Ascending aorta (tissue), 2 donors: Measurements from ENCODE around the gene KCNMB1. TPM values are rescaled to one million over a fixed set of nuclear protein-coding genes. Genes with fewer than 3 reads are reported as not detected.

Experiments
- DNase-seq, 2 donors: peaks; one replicate each; pipeline ENCODE4 v3.0.0-alpha.2; 2019; ENCODE audit warnings: low spot score in 2 of 2
- H3K27ac ChIP-seq, 2 donors: fragments of 200-600 bp; sonication (generic); one replicate each; pipeline ENCODE4 v1.5.1; 2016 to 2017; ENCODE audit warnings: mild to moderate bottlenecking in 1 of 2
- H3K27me3 ChIP-seq: fragments of 200-600 bp; sonication (generic); one replicate; pipeline ENCODE4 v1.5.1; 2017
- H3K36me3 ChIP-seq, 2 donors: fragments of 200-600 bp; sonication (generic); one replicate each; pipeline ENCODE4 v1.5.1; 2016
- H3K4me1 ChIP-seq, 2 donors: fragments of 200-600 bp; sonication (generic); one replicate each; pipeline ENCODE4 v1.5.1; 2016 to 2017; ENCODE audit warnings: mild to moderate bottlenecking in 1 of 2
- H3K4me3 ChIP-seq, 2 donors: fragments of 200-600 bp; sonication (generic); one replicate each; pipeline ENCODE4 v1.5.1; 2016 to 2017; ENCODE audit warnings: mild to moderate bottlenecking in 1 of 2
- H3K9me3 ChIP-seq, 2 donors: fragments of 200-600 bp; sonication (generic); one replicate each; pipeline ENCODE4 v1.5.1; 2016
- CTCF ChIP-seq, 3 experiments: fragments of 200-600 bp in 2 of 3; fragments of 450-650 bp in 1 of 3; sonication (generic) in 2 of 3; IDR thresholded peaks; one replicate each; pipeline ENCODE4 v1.5.1; 2016 to 2019; ENCODE audit warnings: antibody characterized with exemption in 3 of 3, mild to moderate bottlenecking in 1 of 3, moderate library complexity in 1 of 3
- intact Hi-C: fragments of 100-400 bp; cut with DNase I; formaldehyde crosslinking; loops from one replicate; pipeline ENCODE4 v1.15.1; 2023
- total RNA-seq: library from RNA; depleted of rRNA; stranded (reverse); fragments of >200 nt; gene quantifications from one replicate; pipeline ENCODE4 v1.1.0, GENCODE V29; 2016

Gene KCNMB1
- total RNA-seq, 1 donor from 2014 or later, result 30.8 TPM

GRCh38 chr5:170408877-170409660 lies 19.9 kb upstream of the KCNMB1 start:
- no peaks in the 10 kb centered on the region for H3K9me3 ChIP-seq
- intact Hi-C loops, result no loop called here
- TF ChIP-seq CTCF (IDR thresholded peaks at IDR 0.05), result no peak

GRCh38 chr5:170408226-170408625 lies 19.1 kb upstream of the KCNMB1 start:
- Histone ChIP-seq H3K9me3 (no peaks in the 10 kb centered on the region), H3K4me3 (no peak overlapping the region), H3K4me1 (no peaks in the 10 kb centered on the region), H3K27me3 (no peaks in the 10 kb centered on the region), H3K36me3 (peaks cover 0 to 2% of the 10 kb centered on the region in 2 donors), H3K27ac (no peak overlapping the region)
- no peak for DNase-seq
- intact Hi-C loops, result no loop called here
- no peak for TF ChIP-seq CTCF (IDR thresholded peaks at IDR 0.05)

More at GRCh38 chr5:170408877-170409660, 19.9 kb upstream of the KCNMB1 start:
- Histone ChIP-seq H3K27me3 (no peaks in the 10 kb centered on the region), H3K4me1 (no peaks in the 10 kb centered on the region), H3K36me3 (peaks cover 0 to 7% of the 10 kb centered on the region in 2 donors), H3K27ac (no peak overlapping the region), H3K4me3 (no peak overlapping the region)
- no peak for DNase-seq

GRCh38 chr5:170407062-170407461 lies 17.9 kb upstream of the KCNMB1 start:
- Histone ChIP-seq H3K36me3 (no peaks in the 10 kb centered on the region), H3K9me3 (no peaks in the 10 kb centered on the region), H3K27me3 (no peaks in the 10 kb centered on the region), H3K4me3 (no peak overlapping the region), H3K4me1 (no peaks in the 10 kb centered on the region), H3K27ac (no peak overlapping the region)
- TF ChIP-seq CTCF (IDR thresholded peaks at IDR 0.05), result no peak
- intact Hi-C loops, result no loop called here
- no peak for DNase-seq

- Histone ChIP-seq H3K4me1 (no peaks in the 10 kb centered on the region), H3K36me3 (no peaks in the 10 kb centered on the region), H3K9me3 (no peaks in the 10 kb centered on the region), H3K4me3 (no peak overlapping the region), H3K27me3 (no peaks in the 10 kb centered on the region), H3K27ac (no peak overlapping the region)
- TF ChIP-seq CTCF (IDR thresholded peaks at IDR 0.05), result no peak
- no peak for DNase-seq
- intact Hi-C loops, result no loop called here
Observed at GRCh38 chr5:170405817-170406216, 16.6 kb upstream of the KCNMB1 start.

- Histone ChIP-seq H3K4me3 (no peak overlapping the region), H3K4me1 (no peaks in the 10 kb centered on the region), H3K9me3 (no peaks in the 10 kb centered on the region), H3K27me3 (no peaks in the 10 kb centered on the region), H3K27ac (no peak overlapping the region), H3K36me3 (no peaks in the 10 kb centered on the region)
- DNase-seq, result peak in 1 of 2 donors; percentile 21
- intact Hi-C loops, result no loop called here
- TF ChIP-seq CTCF (IDR thresholded peaks at IDR 0.05), result no peak
Observed at GRCh38 chr5:170404398-170404797, 15.2 kb upstream of the KCNMB1 start.
